ENCODE results near the gene ABTB2.
"Not testable (repeated sequence)": the region's sequence is repeated elsewhere in the genome, so short reads cannot be mapped to it uniquely, and the experiment has no call there.

ABTB2 gene

DNA sequence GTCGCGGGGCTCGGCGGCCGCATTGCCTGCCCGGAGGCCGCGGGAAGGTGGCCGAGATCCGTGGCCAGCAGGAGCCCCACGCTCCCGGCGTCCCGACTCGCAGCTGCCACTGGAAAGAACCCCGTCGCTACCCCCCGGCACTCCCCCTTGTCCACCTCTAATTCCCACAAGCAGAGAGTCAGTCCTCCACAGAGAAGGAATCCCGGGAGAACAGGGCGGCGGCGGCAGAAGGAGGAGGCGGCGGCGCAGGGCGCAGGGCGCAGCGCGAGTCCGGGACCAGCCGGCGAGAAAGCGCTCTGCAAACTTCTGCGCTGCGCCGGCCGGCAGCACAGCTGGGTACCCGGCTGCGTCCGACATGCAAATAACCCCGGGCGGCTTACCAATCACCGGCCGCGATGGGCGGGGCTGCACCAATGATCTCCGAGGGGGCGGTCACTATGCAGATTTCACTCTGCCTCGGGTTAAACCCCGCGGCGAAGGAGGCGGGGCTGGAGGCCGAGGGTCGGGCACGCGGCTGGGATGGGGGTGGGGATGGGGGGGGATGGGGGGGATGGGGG is at the start of gene ABTB2:
Gene ABTB2 (minus strand): TSS at position 310 of the 557 bp plus-strand sequence.
- DNase-seq: peak; percentile 95 to 98 (median 98)

DNA sequence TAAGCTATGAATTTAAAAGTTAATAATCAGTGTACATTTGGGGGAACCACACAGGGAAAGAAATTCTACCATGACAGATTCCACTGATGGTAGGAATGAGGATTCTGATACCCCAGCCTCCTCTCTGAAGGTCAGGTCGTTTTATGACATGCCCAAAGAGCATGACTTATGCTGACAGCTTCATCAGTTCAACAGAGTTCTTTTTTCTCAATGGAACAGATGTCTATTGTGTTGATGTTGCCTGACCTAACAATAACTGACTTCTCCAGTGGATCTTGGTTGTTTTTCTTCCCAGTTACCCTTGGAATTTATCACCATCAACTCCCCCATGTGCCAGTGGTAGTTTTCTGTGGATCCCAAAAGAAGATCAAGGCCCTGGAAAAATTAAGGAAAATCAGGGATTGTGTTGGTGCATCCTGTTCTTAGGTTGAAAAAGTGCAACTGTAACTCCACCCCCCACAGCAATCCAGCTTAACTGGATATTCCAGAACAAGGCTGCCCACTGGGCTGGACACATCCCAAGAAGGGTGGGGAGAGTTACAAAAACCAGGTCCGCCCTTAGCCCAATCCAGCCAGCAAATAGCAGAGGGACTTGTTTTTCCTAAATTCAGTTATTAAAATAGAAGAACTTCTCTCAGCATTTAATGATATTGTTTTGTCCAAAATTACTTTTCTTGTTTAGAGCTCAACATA is 49.5 kb upstream of the ABTB2 start:
- DNase-seq: no peak

DNA sequence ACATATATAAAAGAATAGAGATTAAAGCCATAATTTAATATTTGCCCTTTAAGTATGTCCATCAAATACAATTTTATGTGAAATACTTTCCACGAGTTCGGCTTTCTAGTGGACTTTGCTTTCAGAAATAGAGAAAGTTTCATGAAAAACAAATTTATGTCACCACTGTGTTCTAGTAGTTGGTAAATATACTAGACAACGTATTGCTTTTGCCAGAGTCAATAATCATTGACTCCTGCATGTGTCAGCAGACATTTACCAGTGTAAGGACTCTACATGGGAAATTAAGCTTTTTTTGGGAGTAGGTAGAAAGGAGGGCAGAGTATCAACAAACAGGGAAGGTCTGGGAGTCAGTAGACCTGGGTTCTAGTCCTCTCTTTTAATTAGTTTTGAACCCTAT is 48.6 kb upstream of the ABTB2 start:
- DNase-seq: no peak

DNA sequence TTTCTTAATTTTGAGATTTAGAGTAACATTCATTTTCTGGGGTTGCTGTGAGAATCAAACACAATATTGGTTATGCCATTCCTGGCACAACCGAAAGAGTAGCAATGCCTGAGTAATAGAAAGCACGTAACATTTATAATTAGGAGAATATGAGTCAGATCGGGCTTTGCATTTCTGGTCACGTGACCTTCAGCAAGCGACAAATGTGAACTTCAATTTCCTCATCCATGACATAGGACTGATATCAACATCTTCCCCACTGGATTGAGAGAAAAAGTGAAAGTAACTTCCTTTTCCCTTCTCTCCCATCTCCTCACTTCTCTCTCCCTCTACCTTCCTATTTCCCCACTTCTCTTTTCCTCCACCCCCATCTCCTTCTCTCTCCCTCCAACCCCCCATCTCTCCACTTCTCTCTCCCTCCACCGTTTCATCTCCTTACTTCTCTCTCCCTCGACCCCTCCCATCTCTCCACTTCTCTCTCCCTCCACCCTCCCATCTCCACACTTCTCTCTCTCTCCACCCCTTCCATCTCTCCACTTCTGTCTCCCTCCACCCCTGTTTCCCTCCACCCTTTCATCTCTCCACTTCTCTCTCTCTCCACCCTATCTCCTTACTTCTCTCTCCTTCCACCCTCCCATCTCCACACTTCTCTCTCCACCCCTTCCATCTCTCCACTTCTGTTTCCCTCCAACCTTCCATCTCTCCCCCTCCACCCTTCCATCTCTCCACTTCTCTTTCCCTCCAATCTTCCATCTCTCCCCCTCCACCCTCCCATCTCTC is 47.5 kb upstream of the ABTB2 start:
- peak in 1 of 3 experiments; percentile 4 for DNase-seq

DNA sequence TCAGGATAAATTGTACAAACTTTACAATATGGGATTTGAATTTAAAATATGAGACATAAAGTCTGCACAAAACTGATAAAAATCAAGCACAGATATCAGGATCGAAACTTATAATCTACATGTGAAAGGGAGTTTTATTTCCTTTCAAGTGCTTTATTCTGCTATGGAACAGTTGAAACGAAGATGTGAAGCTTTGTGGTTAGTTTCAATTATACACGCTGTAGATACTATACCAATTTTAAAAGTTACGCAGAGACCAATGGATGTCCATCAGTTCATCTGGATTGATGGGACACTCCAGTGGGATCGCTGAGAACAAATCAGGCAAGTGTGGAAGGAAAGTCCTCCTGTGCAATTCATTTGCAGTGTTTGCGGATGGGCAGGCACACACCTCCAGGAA is 46.5 kb upstream of the ABTB2 start:
- no peak for DNase-seq

DNA sequence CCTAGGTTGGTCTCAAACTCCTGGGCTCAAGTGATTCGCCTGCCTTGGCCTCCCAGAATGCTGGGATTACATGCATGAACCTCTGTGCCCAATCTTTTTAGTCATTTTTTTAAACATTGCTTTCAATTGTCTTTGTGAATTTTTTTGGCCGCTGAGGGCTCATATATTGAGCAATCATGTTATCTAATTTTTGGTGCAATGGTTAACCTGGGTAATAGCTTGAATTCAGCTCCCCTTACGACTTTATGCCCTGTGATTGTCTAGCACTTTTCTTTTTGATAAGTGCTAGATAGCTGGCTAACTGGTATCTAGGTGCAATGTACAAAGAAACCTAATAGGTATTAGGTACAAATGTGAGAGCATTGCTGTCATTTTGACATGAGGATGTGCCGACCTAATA is 45.6 kb upstream of the ABTB2 start:
- no peak for DNase-seq

DNA sequence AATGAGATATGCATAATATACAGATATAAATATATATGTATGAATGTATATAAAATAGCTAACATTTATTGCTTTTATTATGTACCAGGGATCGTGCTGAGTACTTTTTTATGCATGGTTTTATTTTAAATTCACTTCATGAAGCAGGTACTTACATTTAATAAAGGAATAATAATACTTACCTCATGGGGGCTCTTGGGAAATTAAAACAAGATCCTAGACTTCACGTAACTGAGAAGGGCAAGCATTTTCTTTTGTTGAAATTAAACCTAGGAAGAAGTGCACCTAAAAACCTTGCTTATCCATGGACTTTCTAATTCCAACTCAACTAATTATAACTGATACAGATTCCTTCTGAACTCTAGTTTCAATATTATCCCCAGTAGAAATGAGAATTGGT is 40.0 kb upstream of the ABTB2 start:
- no peak for DNase-seq

DNA sequence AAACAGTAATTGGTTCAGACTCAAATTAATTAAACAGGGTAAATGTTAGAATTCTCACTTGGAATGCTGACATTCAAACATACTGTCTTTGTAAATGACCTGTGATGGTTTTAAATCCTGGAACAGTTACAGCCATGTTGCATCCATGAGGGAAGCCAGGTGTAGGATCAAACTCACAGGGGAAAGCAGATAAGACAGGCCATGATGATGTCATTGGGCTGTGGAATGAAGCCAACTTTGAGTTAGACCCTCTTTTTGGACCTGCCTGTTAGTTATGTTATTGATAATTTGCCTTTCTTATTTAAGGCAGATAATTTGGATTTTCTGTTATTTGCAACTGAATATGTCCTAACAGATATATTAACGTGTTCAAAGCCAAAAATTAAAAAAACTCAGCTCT is 39.3 kb upstream of the ABTB2 start:
- DNase-seq: no peak

DNA sequence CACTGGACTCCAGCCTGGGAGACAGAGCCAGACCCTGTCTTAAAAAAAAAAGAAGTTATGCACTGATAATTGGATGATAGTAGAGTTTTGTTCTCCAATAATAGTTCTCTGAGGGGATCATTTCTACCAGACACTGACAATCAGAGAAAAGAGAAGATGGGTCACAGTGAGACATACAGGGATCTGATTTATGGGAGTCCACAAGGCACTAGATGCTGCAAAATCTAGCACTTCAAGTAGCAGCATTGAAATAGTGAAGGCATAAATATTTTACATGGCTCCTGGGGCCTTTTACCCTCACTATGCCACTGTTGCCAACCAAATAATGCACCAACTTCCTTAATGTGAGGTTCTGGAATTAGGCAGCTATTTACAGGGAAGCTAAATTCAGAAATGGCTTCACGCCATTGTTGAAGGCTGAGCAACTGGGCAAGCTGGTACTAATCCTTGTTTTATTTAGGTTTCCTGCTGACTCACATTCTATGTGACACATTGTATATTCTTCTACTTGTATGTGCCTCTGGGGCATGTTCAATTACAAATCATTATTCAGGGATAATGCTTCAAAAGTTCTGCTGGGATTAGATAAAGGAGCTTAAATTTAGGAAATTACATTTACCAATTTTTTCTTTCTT is 38.2 kb upstream of the ABTB2 start:
- peak in 1 of 3 experiments; percentile 3 for DNase-seq

DNA sequence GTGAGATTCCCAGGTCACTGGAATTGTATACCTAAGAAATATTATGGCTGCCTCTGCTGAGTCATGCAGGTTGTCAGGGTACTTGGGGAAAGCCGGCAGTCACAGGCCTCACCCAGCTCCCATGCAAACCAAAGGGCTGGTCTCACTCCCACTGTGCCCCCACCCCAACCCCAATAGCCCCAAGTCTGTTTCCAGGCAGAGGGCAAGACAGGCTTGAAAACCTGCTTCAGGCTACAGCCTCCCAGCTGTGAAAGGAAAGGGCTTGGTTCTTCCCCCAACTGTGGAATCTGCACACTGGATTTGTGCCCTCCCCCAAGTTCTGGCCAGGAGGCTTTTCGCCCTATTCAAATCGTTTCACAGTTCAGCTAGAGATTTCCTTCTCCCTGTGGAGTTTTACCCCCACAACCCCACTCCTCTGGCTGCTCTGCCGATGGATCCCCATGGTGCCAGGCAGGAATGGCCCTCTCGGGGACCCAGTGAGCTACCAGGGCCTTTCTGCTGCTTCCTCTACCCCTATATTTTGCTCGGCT is 37.0 kb upstream of the ABTB2 start:
- DNase-seq: no peak

DNA sequence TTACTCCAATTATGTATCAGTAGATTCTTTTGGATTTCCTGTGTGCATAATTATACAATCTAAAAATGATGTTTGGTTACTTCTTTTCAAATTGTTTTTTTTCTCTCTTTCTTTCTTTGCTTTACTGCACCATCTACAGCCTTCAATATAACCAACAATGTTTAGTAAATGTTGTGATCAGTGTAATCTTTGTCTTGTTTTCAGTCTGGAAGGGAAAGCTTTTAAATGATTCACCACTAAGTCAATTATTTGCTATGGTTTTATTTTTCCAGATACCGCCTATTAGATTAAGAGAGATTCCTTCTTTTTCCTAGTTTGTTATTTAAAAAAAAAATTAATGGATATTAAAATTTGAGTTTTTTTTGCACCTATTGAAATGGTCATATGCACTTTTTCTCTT is 29.8 kb upstream of the ABTB2 start:
- no peak for DNase-seq

DNA sequence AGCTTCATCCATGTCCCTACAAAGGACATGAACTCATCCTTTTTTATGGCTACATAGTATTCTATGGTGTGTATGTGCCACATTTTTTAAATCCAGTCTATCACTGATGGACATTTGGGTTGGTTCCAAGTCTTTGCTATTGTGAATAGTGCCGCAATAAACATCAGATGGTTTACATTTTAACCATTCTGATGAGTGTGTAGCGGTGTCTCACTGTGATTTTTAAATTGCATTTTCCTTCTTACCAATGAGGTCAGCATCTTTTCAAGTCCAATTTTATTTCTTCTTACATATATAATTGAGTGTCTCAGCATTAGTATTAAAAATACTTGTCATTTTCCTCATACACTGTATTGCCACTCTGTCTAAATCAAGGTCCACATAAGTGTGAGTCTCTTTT is 28.5 kb upstream of the ABTB2 start:
- DNase-seq: not testable (repeated sequence)

DNA sequence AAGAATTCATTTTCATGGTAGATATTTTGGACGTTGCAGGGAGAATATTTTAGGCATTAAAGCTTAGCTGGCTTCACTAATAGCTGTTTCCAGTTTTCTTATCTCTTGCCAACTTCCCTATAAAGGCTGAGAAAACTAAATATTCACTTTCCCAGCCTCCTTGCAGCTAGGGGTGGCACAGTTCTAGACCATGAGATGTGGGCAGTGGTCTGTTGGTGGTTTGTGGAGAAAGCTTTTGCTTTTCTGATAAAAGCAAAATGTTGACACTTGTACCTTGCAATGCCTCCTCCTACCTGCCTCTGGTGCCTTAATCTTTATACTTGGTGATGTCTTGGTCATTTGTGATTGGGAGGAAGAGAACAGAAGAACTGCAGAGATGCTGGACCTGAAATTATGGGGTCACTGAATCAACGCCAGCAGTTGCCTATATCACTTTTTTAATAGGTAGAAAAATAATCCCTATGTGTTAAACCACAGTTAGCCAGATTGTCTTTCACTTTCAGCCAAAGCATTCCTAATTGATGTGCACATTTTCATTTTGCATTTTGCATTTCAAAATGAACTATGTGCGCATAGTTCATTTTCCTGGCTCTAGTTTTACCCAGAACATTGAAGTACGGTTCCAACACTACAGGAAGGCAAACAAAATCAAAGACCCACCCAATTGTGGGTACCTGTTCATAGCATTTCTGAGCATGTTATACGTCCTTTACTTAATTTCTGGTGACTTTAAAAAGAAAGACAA is 24.9 kb upstream of the ABTB2 start:
- DNase-seq: no peak

DNA sequence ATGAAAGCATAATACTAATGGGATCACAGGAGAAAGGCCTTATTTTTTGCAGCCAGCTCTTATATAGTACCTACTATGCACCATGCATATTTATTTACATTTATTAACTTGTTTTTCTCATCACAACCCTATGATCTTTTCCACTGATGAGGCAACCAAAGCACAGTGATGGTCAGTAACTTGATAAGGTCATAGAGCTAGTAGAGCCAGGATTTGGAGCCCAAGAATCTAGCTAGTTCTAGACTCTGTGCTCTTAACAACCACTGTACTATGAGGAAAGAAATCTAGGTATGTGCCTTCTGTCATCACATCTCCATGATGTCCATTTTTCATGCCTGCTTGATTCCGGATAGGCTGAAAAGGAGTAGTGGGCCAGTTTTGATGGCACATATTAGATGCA is 24.0 kb upstream of the ABTB2 start:
- DNase-seq: no peak

DNA sequence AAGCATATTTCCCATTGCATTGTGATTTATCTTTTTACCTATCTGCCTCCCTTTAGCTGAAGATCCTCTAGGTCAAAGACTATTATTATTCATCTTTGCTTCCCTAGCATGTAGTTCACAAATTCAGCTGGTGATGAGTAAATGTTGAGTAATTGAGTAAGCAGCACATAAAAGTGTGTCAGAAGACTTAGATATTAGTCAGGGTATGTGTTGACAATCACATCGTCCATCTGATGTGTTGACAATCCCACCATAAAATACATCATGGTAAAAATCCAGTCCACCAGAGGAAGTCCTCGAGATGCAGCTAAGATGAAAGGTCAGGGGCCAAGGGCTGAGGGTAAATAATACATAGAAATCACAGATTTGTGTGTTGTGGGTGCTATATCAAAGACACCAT is 22.9 kb upstream of the ABTB2 start:
- DNase-seq: no peak

DNA sequence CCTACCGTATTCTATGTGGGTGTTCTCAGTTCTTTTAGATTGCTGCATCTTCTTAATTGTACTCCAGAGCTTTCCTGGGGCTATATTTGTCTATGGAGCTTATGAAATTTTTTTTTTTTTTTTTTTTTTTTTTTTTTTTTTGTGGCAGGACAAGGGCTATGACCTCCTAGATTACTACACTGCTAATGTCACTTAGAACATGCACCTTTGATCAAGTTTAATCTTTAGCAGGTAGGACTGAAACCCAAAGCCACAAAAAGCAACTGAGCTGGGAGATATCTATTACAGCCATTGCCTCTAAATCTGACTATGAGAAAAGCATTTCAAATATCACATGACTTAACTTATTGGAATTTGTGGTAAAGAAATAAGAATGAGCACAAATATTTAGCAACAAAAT is 21.7 kb upstream of the ABTB2 start:
- DNase-seq: no peak

DNA sequence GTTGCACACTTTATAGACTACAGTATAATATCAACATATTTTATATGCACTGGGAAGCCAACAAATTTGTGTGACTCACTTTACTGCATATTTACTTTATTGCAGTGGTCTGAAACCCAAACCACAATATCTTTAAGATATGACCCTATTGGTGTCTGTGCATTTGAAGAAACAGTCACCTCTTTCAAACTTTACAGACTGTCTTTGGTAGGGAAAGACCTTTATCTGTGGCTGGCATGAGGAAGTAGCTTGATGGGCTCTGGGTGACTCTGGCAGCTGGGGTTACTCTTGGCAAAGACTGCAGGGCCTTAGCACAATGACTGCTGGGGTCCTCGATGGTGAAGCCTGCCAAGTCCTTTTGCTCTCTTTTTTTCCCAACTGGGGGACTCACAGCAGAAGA is 21.3 kb upstream of the ABTB2 start:
- DNase-seq: no peak

DNA sequence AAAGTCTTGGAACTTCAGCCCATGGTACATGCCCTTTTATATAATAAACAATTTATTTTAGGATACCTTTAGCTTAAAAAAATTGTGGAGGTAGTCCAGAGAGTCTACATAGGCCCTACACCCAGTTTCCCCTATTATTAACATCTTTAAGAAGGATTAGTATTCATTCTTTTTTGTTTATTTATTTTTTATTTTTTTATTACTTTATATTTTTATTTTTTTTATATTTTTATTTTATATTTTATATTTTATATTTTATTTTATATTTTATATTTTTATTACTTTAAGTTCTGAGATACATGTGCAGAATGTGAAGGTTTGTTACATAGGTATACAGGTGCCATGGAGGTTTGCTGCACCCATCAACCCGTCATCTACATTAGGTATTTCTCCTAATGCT is 15.9 kb upstream of the ABTB2 start:
- DNase-seq: no peak

DNA sequence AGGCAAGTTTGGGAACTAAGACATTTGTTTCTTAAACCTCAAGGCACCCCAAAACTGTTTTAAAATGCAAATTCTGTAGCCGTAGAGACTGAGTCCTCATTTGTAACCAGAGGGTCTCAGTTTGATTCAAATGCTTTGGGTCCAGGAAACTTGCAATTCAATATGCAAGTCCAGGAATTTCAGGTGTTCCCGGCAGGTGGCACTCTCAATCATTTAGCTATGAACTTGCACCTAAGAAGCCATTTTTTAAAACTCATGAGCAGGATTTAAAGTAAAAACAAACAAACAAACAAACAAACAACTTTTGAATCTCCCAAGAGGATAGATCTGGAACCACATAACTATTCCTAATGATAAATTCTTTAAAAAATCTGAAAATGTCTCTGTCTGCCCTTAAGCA is 8.7 kb upstream of the ABTB2 start:
- DNase-seq: peak in 2 of 3 experiments; percentile 29 to 67

DNA sequence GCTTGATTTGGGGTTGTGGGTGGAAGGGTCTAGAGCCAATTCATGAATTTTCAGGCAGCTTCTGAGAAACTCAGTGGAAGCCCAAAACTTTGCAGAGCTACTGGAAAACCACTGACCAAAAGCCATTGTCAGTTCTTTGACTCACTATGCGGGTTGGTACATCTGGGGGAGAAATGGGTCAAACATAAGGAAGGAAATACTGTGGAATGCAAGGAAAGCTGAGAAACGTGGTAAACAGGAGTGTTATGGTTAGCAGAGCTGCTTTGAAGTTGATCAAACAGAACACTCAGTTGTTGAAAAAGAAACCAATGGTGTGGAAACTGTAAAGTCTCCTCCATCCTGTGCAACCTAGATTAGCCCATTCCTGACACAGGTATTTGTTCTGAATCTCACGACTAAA is 6.3 kb upstream of the ABTB2 start:
- no peak for DNase-seq

DNA sequence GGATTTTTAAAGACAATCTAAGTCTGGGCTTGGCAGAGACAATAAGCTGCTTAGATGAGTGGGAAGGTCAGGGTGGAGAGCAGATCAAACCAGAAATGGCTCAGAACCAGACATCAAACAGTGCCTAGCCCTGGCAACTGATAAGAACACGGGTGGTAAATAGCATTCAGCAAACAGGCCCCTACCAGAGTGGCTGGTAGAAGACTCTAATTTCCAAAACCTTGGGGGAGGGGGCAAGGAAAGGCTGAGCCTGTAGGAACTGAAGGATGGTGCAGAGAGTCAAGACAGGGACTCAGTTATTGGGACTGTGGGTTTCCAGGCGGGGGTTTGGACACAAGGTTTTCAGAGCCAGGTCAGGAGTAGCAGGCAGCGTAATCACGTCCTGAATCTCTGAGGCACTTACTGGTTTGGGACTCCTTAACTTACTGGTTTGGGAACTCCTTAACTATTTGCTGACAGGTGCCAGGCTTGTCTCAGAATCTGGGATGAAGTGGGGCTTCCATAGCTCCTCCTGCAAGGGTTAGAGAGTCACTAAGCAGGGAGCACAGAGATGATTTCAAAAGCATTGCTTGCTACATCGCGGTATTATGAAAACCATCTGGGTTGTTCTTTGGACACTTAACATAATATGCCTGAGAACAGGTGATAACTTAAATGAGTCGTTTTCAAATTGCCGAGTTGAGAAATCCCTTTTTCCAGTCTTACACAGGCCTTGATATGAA is 5.7 kb upstream of the ABTB2 start:
- DNase-seq: no peak

DNA sequence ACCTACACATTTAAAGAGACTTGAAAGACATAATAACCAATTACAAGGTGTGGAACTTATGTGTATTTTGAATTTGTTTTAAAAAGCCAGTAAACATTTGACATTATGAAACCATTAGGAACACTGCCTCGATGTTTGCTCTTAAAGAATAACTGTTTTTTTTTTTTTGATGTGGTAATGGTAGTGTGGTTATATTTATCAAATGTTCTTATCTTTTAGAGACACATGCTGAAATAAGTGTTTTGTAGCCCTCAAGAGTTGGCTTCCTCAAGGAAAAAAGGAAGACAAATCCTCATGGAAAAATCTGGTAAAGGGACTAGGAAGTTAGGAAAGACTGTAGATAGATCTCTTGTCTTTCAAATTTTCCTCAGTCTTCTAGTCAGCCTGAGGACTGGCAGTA is 2.2 kb upstream of the ABTB2 start:
- DNase-seq: no peak

Measured in NCI-H1417 (cell line).